HEK293 (cell line): ENCODE measurements around the gene DEAF1.

Experiments
- BCL11A ChIP-seq: fragments of 450-650 bp; formaldehyde crosslinking; IDR thresholded peaks from 2 replicates; pipeline ENCODE4 v1.5.1; 2016; ENCODE audit warnings: low read depth, missing biosample characterization, missing genetic modification characterization
- BCL11B ChIP-seq: fragments of 450-650 bp; formaldehyde crosslinking; IDR thresholded peaks from 2 replicates; pipeline ENCODE4 v1.5.1; 2016; ENCODE audit warnings: low read depth, missing biosample characterization, missing genetic modification characterization
- GLI4 ChIP-seq: fragments of 450-650 bp; formaldehyde crosslinking; IDR thresholded peaks from 2 replicates; pipeline ENCODE4 v1.5.1; 2016; ENCODE audit warnings: missing biosample characterization, missing genetic modification characterization
- MEIS1 ChIP-seq: sonication (generic); formaldehyde crosslinking; IDR thresholded peaks from 2 replicates; pipeline ENCODE4 v1.8.1; 2022; ENCODE audit warnings: missing genetic modification reagents, mild to moderate bottlenecking, borderline replicate concordance
- PRDM1 ChIP-seq: fragments of 450-650 bp; formaldehyde crosslinking; IDR thresholded peaks from 2 replicates; pipeline ENCODE4; 2016; ENCODE audit warnings: missing biosample characterization, missing genetic modification characterization
- TCF7L2 ChIP-seq: IDR thresholded peaks from 2 replicates; pipeline ENCODE4 v1.6.1; 2011; ENCODE audit warnings: low read depth, mild to moderate bottlenecking, inconsistent platforms, low read length, moderate library complexity, borderline replicate concordance
- ZEB2 ChIP-seq: fragments of 450-650 bp; formaldehyde crosslinking; IDR thresholded peaks from 2 replicates; pipeline ENCODE4 v1.5.1; 2016; ENCODE audit warnings: missing biosample characterization, missing genetic modification characterization
- ZFP37 ChIP-seq: fragments of 450-650 bp; formaldehyde crosslinking; IDR thresholded peaks from 2 replicates; pipeline ENCODE4 v1.5.1; 2016; ENCODE audit warnings: missing biosample characterization, missing genetic modification characterization
- ZNF132 ChIP-seq: fragments of 450-650 bp; formaldehyde crosslinking; IDR thresholded peaks from 2 replicates; pipeline ENCODE4 v1.5.1; 2017; ENCODE audit warnings: missing biosample characterization, missing genetic modification characterization, borderline replicate concordance
- ZNF157 ChIP-seq: fragments of 450-650 bp; formaldehyde crosslinking; IDR thresholded peaks from 2 replicates; pipeline ENCODE4 v1.5.1; 2016; ENCODE audit warnings: missing biosample characterization, missing genetic modification characterization
- ZNF221 ChIP-seq: fragments of 450-650 bp; formaldehyde crosslinking; IDR thresholded peaks from 2 replicates; pipeline ENCODE4 v1.5.1; 2017; ENCODE audit warnings: missing biosample characterization, missing genetic modification characterization, borderline replicate concordance
- ZNF248 ChIP-seq: fragments of 450-650 bp; formaldehyde crosslinking; IDR thresholded peaks from 2 replicates; pipeline ENCODE4 v1.5.1; 2017; ENCODE audit warnings: missing biosample characterization, missing genetic modification characterization
- ZNF335 ChIP-seq: fragments of 450-650 bp; formaldehyde crosslinking; conservative IDR thresholded peaks from 2 replicates; pipeline ENCODE4 v1.5.1; 2016; ENCODE audit warnings: missing biosample characterization, missing genetic modification characterization
- ZNF362 ChIP-seq: fragments of 450-650 bp; formaldehyde crosslinking; IDR thresholded peaks from 2 replicates; pipeline ENCODE4 v1.5.1; 2016; ENCODE audit warnings: missing biosample characterization, missing genetic modification characterization
- ZNF423 ChIP-seq: fragments of 450-650 bp; formaldehyde crosslinking; IDR thresholded peaks from 2 replicates; pipeline ENCODE4 v1.5.1; 2016; ENCODE audit warnings: missing biosample characterization, missing genetic modification characterization
- ZNF473 ChIP-seq: fragments of 450-650 bp; formaldehyde crosslinking; IDR thresholded peaks from 2 replicates; pipeline ENCODE4 v1.5.1; 2017; ENCODE audit warnings: missing biosample characterization, missing genetic modification characterization
- ZNF488 ChIP-seq: fragments of 450-650 bp; formaldehyde crosslinking; IDR thresholded peaks from 2 replicates; pipeline ENCODE4 v1.5.1; 2016; ENCODE audit warnings: missing biosample characterization, missing genetic modification characterization
- ZNF521 ChIP-seq: fragments of 450-650 bp; formaldehyde crosslinking; IDR thresholded peaks from 2 replicates; pipeline ENCODE4 v1.5.1; 2017; ENCODE audit warnings: missing biosample characterization, mild to moderate bottlenecking, missing genetic modification characterization
- ZNF530 ChIP-seq: fragments of 450-650 bp; formaldehyde crosslinking; IDR thresholded peaks from 2 replicates; pipeline ENCODE4 v1.5.1; 2016; ENCODE audit warnings: low read depth, missing biosample characterization, missing genetic modification characterization
- ZNF549 ChIP-seq: fragments of 450-650 bp; IDR thresholded peaks from 2 replicates; pipeline ENCODE4 v1.5.1; 2018; ENCODE audit warnings: missing biosample characterization, missing genetic modification characterization, mild to moderate bottlenecking, inconsistent platforms, moderate library complexity
- ZNF555 ChIP-seq: fragments of 450-650 bp; formaldehyde crosslinking; conservative IDR thresholded peaks from 2 replicates; pipeline ENCODE4 v1.5.1; 2017; ENCODE audit warnings: missing biosample characterization, mild to moderate bottlenecking, missing genetic modification characterization, inconsistent platforms
- ZNF558 ChIP-seq: fragments of 450-650 bp; formaldehyde crosslinking; IDR thresholded peaks from 2 replicates; pipeline ENCODE4 v1.5.1; 2016; ENCODE audit warnings: missing biosample characterization, missing genetic modification characterization
- ZNF600 ChIP-seq: fragments of 450-650 bp; formaldehyde crosslinking; IDR thresholded peaks from 2 replicates; pipeline ENCODE4 v1.5.1; 2016; ENCODE audit warnings: missing biosample characterization, missing genetic modification characterization
- ZNF664 ChIP-seq: fragments of 450-650 bp; formaldehyde crosslinking; IDR thresholded peaks from 2 replicates; pipeline ENCODE4 v1.5.1; 2016; ENCODE audit warnings: missing biosample characterization, missing genetic modification characterization
- ZNF692 ChIP-seq: fragments of 450-650 bp; formaldehyde crosslinking; IDR thresholded peaks from 2 replicates; pipeline ENCODE4 v1.5.1; 2016; ENCODE audit warnings: missing biosample characterization, missing genetic modification characterization
- ZNF707 ChIP-seq: fragments of 450-650 bp; formaldehyde crosslinking; IDR thresholded peaks from 2 replicates; pipeline ENCODE4 v1.5.1; 2016; ENCODE audit warnings: missing biosample characterization, missing genetic modification characterization
- ZNF76 ChIP-seq: fragments of 450-650 bp; formaldehyde crosslinking; IDR thresholded peaks from 2 replicates; pipeline ENCODE4; 2016; ENCODE audit warnings: low read depth, missing biosample characterization, missing genetic modification characterization, borderline replicate concordance
- ZNF843 ChIP-seq: fragments of 450-650 bp; formaldehyde crosslinking; IDR thresholded peaks from 2 replicates; pipeline ENCODE4 v1.5.1; 2016; ENCODE audit warnings: missing biosample characterization, missing genetic modification characterization
- ZSCAN30 ChIP-seq: fragments of 450-650 bp; IDR thresholded peaks from 2 replicates; pipeline ENCODE4 v1.5.1; 2018; ENCODE audit warnings: missing biosample characterization, mild to moderate bottlenecking, missing genetic modification characterization, moderate library complexity
- TF ChIP-seq, protein P1 (sequence below): IDR thresholded peaks from 2 replicates; pipeline ENCODE4 v1.6.1; 2011; ENCODE audit warnings: mild to moderate bottlenecking, low read depth, low read length, borderline replicate concordance
- TF ChIP-seq, protein P2 (sequence below): fragments of 450-650 bp; formaldehyde crosslinking; IDR thresholded peaks from 2 replicates; pipeline ENCODE4 v1.5.1; 2016; ENCODE audit warnings: missing biosample characterization, missing genetic modification characterization
- TF ChIP-seq, protein P3 (sequence below): fragments of 450-650 bp; formaldehyde crosslinking; optimal IDR thresholded peaks from 2 replicates; pipeline ENCODE3; 2016; ENCODE audit warnings: missing biosample characterization, mild to moderate bottlenecking, missing genetic modification characterization
- TF ChIP-seq, protein P4 (sequence below): fragments of 450-650 bp; formaldehyde crosslinking; IDR thresholded peaks from 2 replicates; pipeline ENCODE4 v1.5.1; 2017; ENCODE audit warnings: missing biosample characterization, missing genetic modification characterization

The DEAF1 gene

DNA sequence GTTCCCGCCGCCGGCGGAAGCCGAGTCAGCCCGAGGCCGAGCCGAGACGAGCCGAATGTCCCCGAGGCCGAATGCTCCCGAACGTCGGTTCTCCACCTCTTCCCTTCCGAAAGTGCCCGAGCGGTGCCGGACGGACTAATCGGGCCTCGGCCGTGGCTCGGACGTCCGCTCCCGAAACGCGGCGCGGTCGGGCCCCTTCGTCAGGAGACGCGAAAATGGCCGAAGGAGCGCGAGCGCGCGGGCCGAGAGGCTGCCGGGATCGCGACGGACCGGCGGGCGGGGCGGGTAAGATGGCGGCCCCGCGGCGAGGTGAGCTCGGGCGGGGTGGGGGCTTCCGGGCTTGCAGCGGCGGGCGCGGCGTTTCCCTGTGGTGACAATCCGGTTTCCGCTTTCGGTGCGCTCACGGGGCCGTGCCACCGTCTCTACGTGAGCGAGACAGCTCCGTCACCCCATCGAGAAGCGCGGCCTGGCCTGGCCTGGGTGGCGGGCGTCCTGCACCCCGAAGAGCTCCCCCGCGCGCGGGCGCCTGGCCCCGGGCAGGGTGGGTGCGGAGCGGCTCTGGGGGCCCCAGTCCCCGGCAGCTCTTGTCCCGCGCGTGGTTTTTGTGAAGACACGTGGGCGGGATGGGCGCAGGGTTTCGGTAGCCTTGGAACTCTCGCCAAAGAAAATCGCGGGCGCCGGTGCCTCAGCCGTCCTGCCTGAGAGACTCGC is 671 bp upstream of the DEAF1 start, which contains the start of gene TMEM80 (continued):
- TF ChIP-seq, protein P1, sequence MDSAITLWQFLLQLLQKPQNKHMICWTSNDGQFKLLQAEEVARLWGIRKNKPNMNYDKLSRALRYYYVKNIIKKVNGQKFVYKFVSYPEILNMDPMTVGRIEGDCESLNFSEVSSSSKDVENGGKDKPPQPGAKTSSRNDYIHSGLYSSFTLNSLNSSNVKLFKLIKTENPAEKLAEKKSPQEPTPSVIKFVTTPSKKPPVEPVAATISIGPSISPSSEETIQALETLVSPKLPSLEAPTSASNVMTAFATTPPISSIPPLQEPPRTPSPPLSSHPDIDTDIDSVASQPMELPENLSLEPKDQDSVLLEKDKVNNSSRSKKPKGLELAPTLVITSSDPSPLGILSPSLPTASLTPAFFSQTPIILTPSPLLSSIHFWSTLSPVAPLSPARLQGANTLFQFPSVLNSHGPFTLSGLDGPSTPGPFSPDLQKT, result no peak
- TF ChIP-seq ZNF488 (tag by site-specific recombination), result no peak
- TF ChIP-seq ZNF473, result no peak
- TF ChIP-seq ZNF664, result no peak
- TF ChIP-seq ZNF132 (tag by site-specific recombination), result no peak
- no peak for TF ChIP-seq ZNF843 (tag by site-specific recombination)
- no peak for TF ChIP-seq ZFP37
- TF ChIP-seq, protein P2, sequence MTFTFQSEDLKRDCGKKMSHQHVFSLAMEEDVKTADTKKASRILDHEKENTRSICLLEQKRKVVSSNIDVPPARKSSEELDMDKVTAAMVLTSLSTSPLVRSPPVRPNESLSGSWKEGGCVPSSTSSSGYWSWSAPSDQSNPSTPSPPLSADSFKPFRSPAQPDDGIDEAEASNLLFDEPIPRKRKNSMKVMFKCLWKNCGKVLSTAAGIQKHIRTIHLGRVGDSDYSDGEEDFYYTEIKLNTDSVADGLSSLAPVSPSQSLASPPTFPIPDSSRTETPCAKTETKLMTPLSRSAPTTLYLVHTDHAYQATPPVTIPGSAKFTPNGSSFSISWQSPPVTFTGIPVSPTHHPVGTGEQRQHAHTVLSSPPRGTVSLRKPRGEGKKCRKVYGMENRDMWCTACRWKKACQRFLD (tag by site-specific recombination), result no peak
- TF ChIP-seq ZNF521 (tag by site-specific recombination), result no peak
- TF ChIP-seq ZNF221 (tag by site-specific recombination), result no peak
- no peak for TF ChIP-seq BCL11A (tag by site-specific recombination)
- peak; percentile 60; the same call in 1 of the 2 replicates for TF ChIP-seq ZNF76 (tag by site-specific recombination)
- no peak for TF ChIP-seq ZNF600 (tag by site-specific recombination)
- TF ChIP-seq ZNF362 (tag by site-specific recombination), result no peak
- TF ChIP-seq, protein P3, sequence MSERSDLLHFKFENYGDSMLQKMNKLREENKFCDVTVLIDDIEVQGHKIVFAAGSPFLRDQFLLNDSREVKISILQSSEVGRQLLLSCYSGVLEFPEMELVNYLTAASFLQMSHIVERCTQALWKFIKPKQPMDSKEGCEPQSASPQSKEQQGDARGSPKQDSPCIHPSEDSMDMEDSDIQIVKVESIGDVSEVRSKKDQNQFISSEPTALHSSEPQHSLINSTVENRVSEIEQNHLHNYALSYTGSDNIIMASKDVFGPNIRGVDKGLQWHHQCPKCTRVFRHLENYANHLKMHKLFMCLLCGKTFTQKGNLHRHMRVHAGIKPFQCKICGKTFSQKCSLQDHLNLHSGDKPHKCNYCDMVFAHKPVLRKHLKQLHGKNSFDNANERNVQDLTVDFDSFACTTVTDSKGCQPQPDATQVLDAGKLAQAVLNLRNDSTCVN (tag by site-specific recombination), result peak; percentile 94
- TF ChIP-seq ZNF707 (tag by site-specific recombination), result no peak
- no peak for TF ChIP-seq BCL11B
- TF ChIP-seq ZNF549 (tag by site-specific recombination), result no peak
- TF ChIP-seq TCF7L2, result no peak
- TF ChIP-seq ZSCAN30, result 0 out of 2 replicates have a peak, but pooled peaks have one; percentile 45
- TF ChIP-seq ZNF248 (tag by site-specific recombination), result no peak
- TF ChIP-seq ZNF555 (tag by site-specific recombination), result no peak
- TF ChIP-seq GLI4 (tag by site-specific recombination), result no peak
- no peak for TF ChIP-seq MEIS1 (CRISPR knock-in tag)
- TF ChIP-seq PRDM1 (tag by site-specific recombination), result no peak
- no peak for TF ChIP-seq ZNF157 (tag by site-specific recombination)
- TF ChIP-seq ZNF692 (tag by site-specific recombination), result peak; percentile 41; the same call in 1 of the 2 replicates
- TF ChIP-seq ZNF530 (tag by site-specific recombination), result no peak
- no peak for TF ChIP-seq ZNF423 (tag by site-specific recombination)
- TF ChIP-seq ZNF335 (tag by site-specific recombination), result peak; percentile 18; the same call in 1 of the 2 replicates
- no peak for TF ChIP-seq ZNF558 (tag by site-specific recombination)
- TF ChIP-seq ZEB2 (tag by site-specific recombination), result no peak; the same call in 1 of the 2 replicates
- TF ChIP-seq, protein P4, sequence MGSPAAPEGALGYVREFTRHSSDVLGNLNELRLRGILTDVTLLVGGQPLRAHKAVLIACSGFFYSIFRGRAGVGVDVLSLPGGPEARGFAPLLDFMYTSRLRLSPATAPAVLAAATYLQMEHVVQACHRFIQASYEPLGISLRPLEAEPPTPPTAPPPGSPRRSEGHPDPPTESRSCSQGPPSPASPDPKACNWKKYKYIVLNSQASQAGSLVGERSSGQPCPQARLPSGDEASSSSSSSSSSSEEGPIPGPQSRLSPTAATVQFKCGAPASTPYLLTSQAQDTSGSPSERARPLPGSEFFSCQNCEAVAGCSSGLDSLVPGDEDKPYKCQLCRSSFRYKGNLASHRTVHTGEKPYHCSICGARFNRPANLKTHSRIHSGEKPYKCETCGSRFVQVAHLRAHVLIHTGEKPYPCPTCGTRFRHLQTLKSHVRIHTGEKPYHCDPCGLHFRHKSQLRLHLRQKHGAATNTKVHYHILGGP (tag by site-specific recombination), result no peak
